OCI-LY3 (cell line): ENCODE results near the gene IGFBP4.

Source experiments
- EZH2phosphoT487 ChIP-seq: fragments of 200-600 bp; shearing (Covaris generic); IDR thresholded peaks from 2 replicates; pipeline ENCODE4 v1.6.1; 2018; ENCODE audit warnings: antibody characterized with exemption, mixed run types, low read depth
- TF ChIP-seq, protein P1 (sequence below): fragments of 200-600, 300-600 bp; sonication (generic); IDR thresholded peaks from 2 replicates; pipeline ENCODE4 v1.5.1; 2014; ENCODE audit warnings: antibody characterized with exemption, low read length, low read depth

DNA sequence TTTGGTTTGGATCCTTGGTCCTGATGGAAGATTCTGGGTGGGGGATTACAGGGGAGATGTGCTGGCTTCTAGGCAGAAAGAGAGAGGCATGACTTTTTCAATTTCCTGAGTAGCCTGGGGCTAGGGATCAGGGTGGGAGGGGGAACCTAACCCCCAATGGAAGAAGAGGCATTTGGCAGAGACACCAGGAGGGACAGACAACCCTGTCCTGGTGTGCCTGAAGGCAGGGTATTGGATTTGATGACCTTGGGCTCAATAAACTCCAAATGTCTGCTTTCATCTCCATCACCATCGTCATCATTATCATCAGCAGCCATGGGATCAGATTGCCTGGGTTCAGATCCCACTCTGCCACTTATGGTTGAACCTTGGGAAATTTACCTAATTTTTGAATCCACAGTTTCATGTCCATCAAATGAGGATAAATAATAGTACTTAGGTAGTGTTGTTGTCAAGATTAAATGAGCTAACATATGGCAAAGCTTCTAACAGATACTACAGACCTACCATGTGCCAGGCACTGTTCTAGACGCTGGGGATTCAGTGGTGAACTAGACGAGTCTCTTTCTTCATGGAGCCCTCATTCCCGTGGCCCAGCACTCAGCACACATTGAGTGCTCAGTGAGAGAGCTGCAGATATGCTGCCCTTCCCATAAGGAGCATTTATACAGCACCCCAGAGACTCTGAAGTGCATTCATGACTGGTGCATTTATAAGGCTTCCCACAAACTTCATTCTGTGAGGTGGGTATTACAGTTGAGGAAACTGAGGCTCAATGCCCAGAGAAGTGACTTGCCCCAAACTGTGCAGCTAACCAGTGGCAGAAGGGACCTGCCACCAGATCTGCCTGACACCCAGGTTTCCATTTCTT lies 26.8 kb downstream of the IGFBP4 start:
- TF ChIP-seq, protein P1, sequence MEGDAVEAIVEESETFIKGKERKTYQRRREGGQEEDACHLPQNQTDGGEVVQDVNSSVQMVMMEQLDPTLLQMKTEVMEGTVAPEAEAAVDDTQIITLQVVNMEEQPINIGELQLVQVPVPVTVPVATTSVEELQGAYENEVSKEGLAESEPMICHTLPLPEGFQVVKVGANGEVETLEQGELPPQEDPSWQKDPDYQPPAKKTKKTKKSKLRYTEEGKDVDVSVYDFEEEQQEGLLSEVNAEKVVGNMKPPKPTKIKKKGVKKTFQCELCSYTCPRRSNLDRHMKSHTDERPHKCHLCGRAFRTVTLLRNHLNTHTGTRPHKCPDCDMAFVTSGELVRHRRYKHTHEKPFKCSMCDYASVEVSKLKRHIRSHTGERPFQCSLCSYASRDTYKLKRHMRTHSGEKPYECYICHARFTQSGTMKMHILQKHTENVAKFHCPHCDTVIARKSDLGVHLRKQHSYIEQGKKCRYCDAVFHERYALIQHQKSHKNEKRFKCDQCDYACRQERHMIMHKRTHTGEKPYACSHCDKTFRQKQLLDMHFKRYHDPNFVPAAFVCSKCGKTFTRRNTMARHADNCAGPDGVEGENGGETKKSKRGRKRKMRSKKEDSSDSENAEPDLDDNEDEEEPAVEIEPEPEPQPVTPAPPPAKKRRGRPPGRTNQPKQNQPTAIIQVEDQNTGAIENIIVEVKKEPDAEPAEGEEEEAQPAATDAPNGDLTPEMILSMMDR = no peak
- TF ChIP-seq EZH2phosphoT487 = no peak
